Lung (tissue), 12 donors: ENCODE data around the gene HGS. TPM values are rescaled to one million over a fixed set of nuclear protein-coding genes. Genes with fewer than 3 reads are reported as not detected.

ENCODE experiments used
- ATAC-seq: fragments of 200-7000 bp; cut with Tn5 transposase; one replicate; pipeline ENCODE4 v1.9.1; 2020; ENCODE audit warnings: moderate number of reproducible peaks; ENCODE audit not compliant: insufficient read depth, low FRiP score
- DNase-seq, 3 donors: peaks; one replicate each; pipeline ENCODE4 v3.0.0-alpha.2; 2013 to 2017
- H3K27ac ChIP-seq, 2 donors: one replicate each; pipeline ENCODE4 v1.5.1; 2013; ENCODE audit warnings: mild to moderate bottlenecking in 2 of 2, moderate library complexity in 2 of 2, control low read depth in 1 of 2, inconsistent platforms in 1 of 2, low read depth in 1 of 2, low read length in 1 of 2
- H3K27me3 ChIP-seq, 3 donors: one replicate each; pipeline ENCODE4 v1.5.1; 2013; ENCODE audit warnings: low read length in 2 of 3; ENCODE audit not compliant: control insufficient read depth in 3 of 3, insufficient read depth in 3 of 3
- H3K36me3 ChIP-seq, 4 donors: one replicate each; pipeline ENCODE4 v1.5.1; 2013; ENCODE audit warnings: low read length in 4 of 4, mild to moderate bottlenecking in 1 of 4, moderate library complexity in 1 of 4; ENCODE audit not compliant: control insufficient read depth in 4 of 4, insufficient read depth in 4 of 4
- H3K4me1 ChIP-seq, 5 donors: one replicate each; pipeline ENCODE4 v1.5.1; 2013; ENCODE audit warnings: low read length in 5 of 5, mild to moderate bottlenecking in 2 of 5, moderate library complexity in 1 of 5; ENCODE audit not compliant: control insufficient read depth in 5 of 5, insufficient read depth in 5 of 5
- H3K4me3 ChIP-seq: one replicate; pipeline ENCODE4 v1.5.1; 2013; ENCODE audit warnings: mild to moderate bottlenecking, control low read depth, moderate library complexity
- H3K9ac ChIP-seq, 2 donors: one replicate each; pipeline ENCODE4 v1.5.1; 2013; ENCODE audit warnings: low read length in 2 of 2, control low read depth in 1 of 2; ENCODE audit not compliant: insufficient read depth in 1 of 2
- H3K9me3 ChIP-seq, 4 donors: one replicate each; pipeline ENCODE4 v1.5.1; 2013; ENCODE audit warnings: low read length in 3 of 4, mild to moderate bottlenecking in 1 of 4, moderate library complexity in 1 of 4; ENCODE audit not compliant: control insufficient read depth in 4 of 4, insufficient read depth in 3 of 4
- WGBS, 2 donors: extraction: QIAGEN DNeasy Blood & Tissue Kit; methylation state at CpG; one replicate each; pipeline ENCODE4 v1.1.7; 2013; 5-methylcytosine and 5-hydroxymethylcytosine counted together
- polyA plus RNA-seq, 2 donors: library from polyadenylated mRNA; stranded (reverse); fragments of 200-250 nt; gene quantifications; one replicate each; pipeline ENCODE4 v1.2.1, GENCODE V29; 2013
- total RNA-seq, 2 donors: library from RNA; depleted of rRNA in 1 of 2; stranded (reverse); fragments of >200 nt in 1 of 2; gene quantifications; one replicate each; pipeline ENCODE4 v1.2.1, GENCODE V29; 2014 to 2021
- TF ChIP-seq, protein P1 (sequence below): IDR thresholded peaks from 2 replicates; pipeline ENCODE4 v1.5.1; 2012; ENCODE audit warnings: mild to moderate bottlenecking; ENCODE audit errors: control extremely low read depth, extremely low read depth
- donor health status: control.
- donor health status: control.
- donor health status: Bipolar disorder and iron deficiency.
- donor health status: healthy.
- donor health status: DM: yes; HTN: yes; CAD: no.

The HGS gene
- total and polyA plus RNA-seq, 4 donors: 51.5 to 128 (median 108) TPM

DNA sequence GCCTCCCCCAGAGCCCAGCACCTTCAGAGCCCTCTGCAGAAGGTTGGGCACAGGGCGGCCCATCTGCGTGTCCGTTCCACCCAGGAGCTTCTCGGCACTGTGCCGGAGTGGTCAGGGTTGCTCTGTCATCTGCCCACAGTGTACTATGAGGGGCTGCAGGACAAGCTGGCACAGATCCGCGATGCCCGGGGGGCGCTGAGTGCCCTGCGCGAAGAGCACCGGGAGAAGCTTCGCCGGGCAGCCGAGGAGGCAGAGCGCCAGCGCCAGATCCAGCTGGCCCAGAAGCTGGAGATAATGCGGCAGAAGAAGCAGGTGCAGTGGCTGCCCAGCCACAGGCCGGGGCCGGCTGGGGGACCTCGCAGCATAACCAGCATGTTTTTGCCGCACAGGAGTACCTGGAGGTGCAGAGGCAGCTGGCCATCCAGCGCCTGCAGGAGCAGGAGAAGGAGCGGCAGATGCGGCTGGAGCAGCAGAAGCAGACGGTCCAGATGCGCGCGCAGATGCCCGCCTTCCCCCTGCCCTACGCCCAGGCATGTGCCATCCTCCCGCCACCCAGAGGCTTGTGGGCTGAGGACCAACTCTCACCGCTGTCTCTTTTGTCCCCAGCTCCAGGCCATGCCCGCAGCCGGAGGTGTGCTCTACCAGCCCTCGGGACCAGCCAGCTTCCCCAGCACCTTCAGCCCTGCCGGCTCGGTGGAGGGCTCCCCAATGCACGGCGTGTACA lies 12.6 kb downstream of the HGS start:
- 96% methylated on average over 35 to 40 of the region's 40 CpGs for WGBS, 2 donors

GRCh38 chr17:81697261-81698044 lies 13.6 kb downstream of the HGS start:
- H3K4me1 ChIP-seq: peaks cover 0 to 18% (median 7%) of the 10 kb centered on the region in 5 donors
- TF ChIP-seq, protein P1, sequence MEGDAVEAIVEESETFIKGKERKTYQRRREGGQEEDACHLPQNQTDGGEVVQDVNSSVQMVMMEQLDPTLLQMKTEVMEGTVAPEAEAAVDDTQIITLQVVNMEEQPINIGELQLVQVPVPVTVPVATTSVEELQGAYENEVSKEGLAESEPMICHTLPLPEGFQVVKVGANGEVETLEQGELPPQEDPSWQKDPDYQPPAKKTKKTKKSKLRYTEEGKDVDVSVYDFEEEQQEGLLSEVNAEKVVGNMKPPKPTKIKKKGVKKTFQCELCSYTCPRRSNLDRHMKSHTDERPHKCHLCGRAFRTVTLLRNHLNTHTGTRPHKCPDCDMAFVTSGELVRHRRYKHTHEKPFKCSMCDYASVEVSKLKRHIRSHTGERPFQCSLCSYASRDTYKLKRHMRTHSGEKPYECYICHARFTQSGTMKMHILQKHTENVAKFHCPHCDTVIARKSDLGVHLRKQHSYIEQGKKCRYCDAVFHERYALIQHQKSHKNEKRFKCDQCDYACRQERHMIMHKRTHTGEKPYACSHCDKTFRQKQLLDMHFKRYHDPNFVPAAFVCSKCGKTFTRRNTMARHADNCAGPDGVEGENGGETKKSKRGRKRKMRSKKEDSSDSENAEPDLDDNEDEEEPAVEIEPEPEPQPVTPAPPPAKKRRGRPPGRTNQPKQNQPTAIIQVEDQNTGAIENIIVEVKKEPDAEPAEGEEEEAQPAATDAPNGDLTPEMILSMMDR: no peak
- peaks cover 11 to 75% (median 29%) of the 10 kb centered on the region in 4 donors for H3K36me3 ChIP-seq
- H3K9ac ChIP-seq: no peak overlapping the region
- H3K27ac ChIP-seq: no peak overlapping the region
- DNase-seq (no peak), ATAC-seq (no peak)
- H3K9me3 ChIP-seq: no peaks in the 10 kb centered on the region
- WGBS, 2 donors: 88 to 89% methylated on average over 25 of the region's 25 CpGs
- no peak overlapping the region for H3K4me3 ChIP-seq
- no peaks in the 10 kb centered on the region for H3K27me3 ChIP-seq

More for the DNA sequence above, 12.6 kb downstream of the HGS start:
- Histone ChIP-seq H3K9ac (no peak overlapping the region), H3K9me3 (no peaks in the 10 kb centered on the region), H3K4me3 (no peak overlapping the region), H3K36me3 (peaks cover 11 to 83% (median 34%) of the 10 kb centered on the region in 4 donors), H3K27ac (no peak overlapping the region), H3K4me1 (peaks cover 0 to 7% (median 0%) of the 10 kb centered on the region in 5 donors), H3K27me3 (no peaks in the 10 kb centered on the region)
- TF ChIP-seq, protein P1: no peak
- DNase-seq (no peak), ATAC-seq (no peak)

GRCh38 chr17:81700353-81701287 lies 16.8 kb downstream of the HGS start:
- TF ChIP-seq, protein P1: no peak
- Histone ChIP-seq H3K9me3 (no peaks in the 10 kb centered on the region), H3K27me3 (no peaks in the 10 kb centered on the region), H3K36me3 (peaks cover 6 to 49% (median 20%) of the 10 kb centered on the region in 4 donors), H3K4me1 (peaks cover 0 to 29% (median 10%) of the 10 kb centered on the region in 5 donors), H3K27ac (no peak overlapping the region), H3K4me3 (no peak overlapping the region), H3K9ac (no peak overlapping the region)
- DNase-seq: no peak
- WGBS, 2 donors: 90 to 91% methylated on average over 25 of the region's 25 CpGs
- no peak for ATAC-seq
